Nephron (organoid): ENCODE measurements around the gene TP53TG5.

Experiments
- H3K27ac Mint-ChIP-seq, 3 experiments: 2 replicates each; pipeline ENCODE4 v1.8.0; 2020; ENCODE audit warnings: mixed read lengths in 3 of 3, mild to moderate bottlenecking in 2 of 3, moderate library complexity in 1 of 3
- H3K27me3 Mint-ChIP-seq: 2 replicates; pipeline ENCODE4 v1.8.0; 2021; ENCODE audit warnings: low read depth, mild to moderate bottlenecking, moderate library complexity, mixed read lengths
- H3K36me3 Mint-ChIP-seq: 2 replicates; pipeline ENCODE4 v1.8.0; 2020; ENCODE audit warnings: low read depth, mixed read lengths
- H3K4me1 Mint-ChIP-seq: 2 replicates; pipeline ENCODE4 v1.8.0; 2020; ENCODE audit warnings: mixed read lengths
- H3K4me3 Mint-ChIP-seq, 3 experiments: 2 replicates each; pipeline ENCODE4 v1.8.0; 2020; ENCODE audit warnings: mild to moderate bottlenecking in 3 of 3, mixed read lengths in 3 of 3, moderate library complexity in 2 of 3
- H3K9me3 Mint-ChIP-seq: 2 replicates; pipeline ENCODE4 v1.8.0; 2020; ENCODE audit warnings: mixed read lengths
- TF ChIP-seq, protein P1 (sequence below), 3 experiments: fragments of 200-600 bp; sonication (generic); IDR thresholded peaks; one replicate each; pipeline ENCODE4 v1.5.0; 2021; ENCODE audit warnings: antibody characterized with exemption in 3 of 3; ENCODE audit not compliant: unreplicated experiment in 3 of 3

The TP53TG5 gene

DNA sequence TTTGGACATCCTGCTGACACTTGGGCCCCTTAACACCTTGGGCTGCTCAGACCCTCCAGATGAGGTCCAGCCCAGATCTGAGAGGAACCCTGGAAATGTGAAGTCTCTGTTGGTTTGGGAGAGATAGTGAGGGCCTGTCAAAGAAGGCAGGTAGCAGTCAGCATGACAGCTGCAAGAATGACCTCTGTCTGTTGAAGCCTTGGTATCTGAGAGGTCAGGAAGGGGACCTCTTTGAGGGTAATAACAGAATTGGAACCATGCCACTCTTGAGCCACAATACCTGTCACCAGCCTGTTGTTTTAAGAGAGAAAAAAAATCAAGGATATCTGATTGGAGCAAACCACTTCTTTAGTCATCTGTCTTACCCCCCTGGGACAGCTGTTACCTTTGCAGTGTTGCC is 11.0 kb downstream of the TP53TG5 start:
- peaks cover 14% of the 10 kb centered on the region for H3K4me1 Mint-ChIP-seq
- no peak overlapping the region for H3K4me3 Mint-ChIP-seq
- TF ChIP-seq, protein P1, sequence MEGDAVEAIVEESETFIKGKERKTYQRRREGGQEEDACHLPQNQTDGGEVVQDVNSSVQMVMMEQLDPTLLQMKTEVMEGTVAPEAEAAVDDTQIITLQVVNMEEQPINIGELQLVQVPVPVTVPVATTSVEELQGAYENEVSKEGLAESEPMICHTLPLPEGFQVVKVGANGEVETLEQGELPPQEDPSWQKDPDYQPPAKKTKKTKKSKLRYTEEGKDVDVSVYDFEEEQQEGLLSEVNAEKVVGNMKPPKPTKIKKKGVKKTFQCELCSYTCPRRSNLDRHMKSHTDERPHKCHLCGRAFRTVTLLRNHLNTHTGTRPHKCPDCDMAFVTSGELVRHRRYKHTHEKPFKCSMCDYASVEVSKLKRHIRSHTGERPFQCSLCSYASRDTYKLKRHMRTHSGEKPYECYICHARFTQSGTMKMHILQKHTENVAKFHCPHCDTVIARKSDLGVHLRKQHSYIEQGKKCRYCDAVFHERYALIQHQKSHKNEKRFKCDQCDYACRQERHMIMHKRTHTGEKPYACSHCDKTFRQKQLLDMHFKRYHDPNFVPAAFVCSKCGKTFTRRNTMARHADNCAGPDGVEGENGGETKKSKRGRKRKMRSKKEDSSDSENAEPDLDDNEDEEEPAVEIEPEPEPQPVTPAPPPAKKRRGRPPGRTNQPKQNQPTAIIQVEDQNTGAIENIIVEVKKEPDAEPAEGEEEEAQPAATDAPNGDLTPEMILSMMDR (IDR thresholded peaks at IDR 0.05; ENCODE audit: unreplicated experiment in 3 of 3): no peak
- H3K27me3 Mint-ChIP-seq: no peaks in the 10 kb centered on the region
- H3K36me3 Mint-ChIP-seq: peaks cover 33% of the 10 kb centered on the region
- H3K27ac Mint-ChIP-seq: no peak overlapping the region
- H3K9me3 Mint-ChIP-seq: no peaks in the 10 kb centered on the region

DNA sequence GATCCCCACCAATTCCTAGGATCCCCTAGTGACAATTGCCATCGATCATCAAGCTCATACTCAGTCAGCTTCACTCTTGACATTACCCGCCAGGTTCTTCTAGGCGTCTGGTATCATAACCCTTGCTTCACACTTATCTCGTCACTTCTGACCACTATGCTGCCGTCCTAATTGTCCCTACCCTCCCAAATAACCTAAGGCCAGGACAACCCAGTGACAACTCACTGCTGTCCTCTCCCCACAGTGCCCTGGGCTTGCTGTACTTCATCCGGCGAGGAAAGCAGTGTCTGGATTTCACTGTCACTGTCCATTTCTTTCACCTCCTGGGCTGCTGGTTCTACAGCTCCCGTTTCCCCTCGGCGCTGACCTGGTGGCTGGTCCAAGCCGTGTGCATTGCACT is 11.5 kb downstream of the TP53TG5 start:
- TF ChIP-seq, protein P1 (IDR thresholded peaks at IDR 0.05; ENCODE audit: unreplicated experiment in 3 of 3): no peak
- Mint-ChIP-seq H3K27ac (no peak overlapping the region), H3K36me3 (peaks cover 33% of the 10 kb centered on the region), H3K9me3 (no peaks in the 10 kb centered on the region), H3K27me3 (no peaks in the 10 kb centered on the region), H3K4me1 (peaks cover 14% of the 10 kb centered on the region), H3K4me3 (no peak overlapping the region)

DNA sequence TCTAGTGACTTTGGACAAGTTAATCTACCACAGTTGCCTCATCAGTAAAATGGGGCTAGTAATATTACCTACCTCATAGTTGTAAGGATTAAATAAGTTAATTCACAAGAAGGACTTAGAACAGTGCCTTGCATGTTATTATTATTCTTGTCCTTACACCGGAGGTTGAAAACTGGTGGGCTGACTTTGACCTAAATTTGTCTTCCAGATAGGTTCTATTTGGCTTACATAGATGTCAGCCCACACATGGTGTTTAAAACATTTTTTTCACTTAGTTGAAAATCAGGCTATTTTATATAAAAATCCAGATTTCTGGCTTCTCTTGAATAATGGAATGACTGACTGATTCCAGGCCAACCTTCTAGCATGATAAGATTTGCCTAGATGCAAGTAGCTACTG is 11.9 kb downstream of the TP53TG5 start:
- H3K4me1 Mint-ChIP-seq: peaks cover 14% of the 10 kb centered on the region
- no peaks in the 10 kb centered on the region for H3K27me3 Mint-ChIP-seq
- no peak overlapping the region for H3K27ac Mint-ChIP-seq
- H3K9me3 Mint-ChIP-seq: no peaks in the 10 kb centered on the region
- peaks cover 33% of the 10 kb centered on the region for H3K36me3 Mint-ChIP-seq
- H3K4me3 Mint-ChIP-seq: no peak overlapping the region
- TF ChIP-seq, protein P1 (IDR thresholded peaks at IDR 0.05; ENCODE audit: unreplicated experiment in 3 of 3): no peak

DNA sequence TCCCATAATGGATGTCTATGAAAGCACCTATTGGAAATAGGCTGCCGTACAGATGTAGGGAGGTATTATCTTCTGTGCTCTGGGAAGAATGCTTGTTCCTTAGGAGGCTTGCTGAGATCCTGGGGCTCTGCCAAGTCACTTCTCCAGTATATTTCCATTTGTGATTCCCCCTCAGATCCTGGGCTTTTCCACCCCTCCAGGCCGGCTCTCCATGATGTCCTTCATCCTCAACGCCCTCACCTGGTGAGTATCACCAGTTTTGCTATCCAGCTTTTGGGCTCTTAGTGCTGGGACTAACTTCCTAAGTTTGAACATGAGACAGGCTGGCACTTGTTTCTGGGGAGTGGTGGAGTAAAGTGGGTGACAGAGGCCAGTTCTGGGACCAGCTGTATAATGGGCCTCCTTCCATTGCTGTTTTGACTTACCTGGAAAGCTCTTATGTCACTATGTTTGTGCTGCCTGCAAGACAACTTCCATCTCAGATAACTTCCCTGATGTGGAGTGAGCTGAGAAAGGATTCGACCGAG is 12.6 kb downstream of the TP53TG5 start:
- peaks cover 33% of the 10 kb centered on the region for H3K36me3 Mint-ChIP-seq
- TF ChIP-seq, protein P1 (IDR thresholded peaks at IDR 0.05; ENCODE audit: unreplicated experiment in 3 of 3): no peak
- H3K27ac Mint-ChIP-seq: no peak overlapping the region
- peak overlapping the region; percentile 75 to 95 (median 76) for H3K4me3 Mint-ChIP-seq
- H3K4me1 Mint-ChIP-seq: peaks cover 14% of the 10 kb centered on the region
- H3K9me3 Mint-ChIP-seq: no peaks in the 10 kb centered on the region
- H3K27me3 Mint-ChIP-seq: no peaks in the 10 kb centered on the region

DNA sequence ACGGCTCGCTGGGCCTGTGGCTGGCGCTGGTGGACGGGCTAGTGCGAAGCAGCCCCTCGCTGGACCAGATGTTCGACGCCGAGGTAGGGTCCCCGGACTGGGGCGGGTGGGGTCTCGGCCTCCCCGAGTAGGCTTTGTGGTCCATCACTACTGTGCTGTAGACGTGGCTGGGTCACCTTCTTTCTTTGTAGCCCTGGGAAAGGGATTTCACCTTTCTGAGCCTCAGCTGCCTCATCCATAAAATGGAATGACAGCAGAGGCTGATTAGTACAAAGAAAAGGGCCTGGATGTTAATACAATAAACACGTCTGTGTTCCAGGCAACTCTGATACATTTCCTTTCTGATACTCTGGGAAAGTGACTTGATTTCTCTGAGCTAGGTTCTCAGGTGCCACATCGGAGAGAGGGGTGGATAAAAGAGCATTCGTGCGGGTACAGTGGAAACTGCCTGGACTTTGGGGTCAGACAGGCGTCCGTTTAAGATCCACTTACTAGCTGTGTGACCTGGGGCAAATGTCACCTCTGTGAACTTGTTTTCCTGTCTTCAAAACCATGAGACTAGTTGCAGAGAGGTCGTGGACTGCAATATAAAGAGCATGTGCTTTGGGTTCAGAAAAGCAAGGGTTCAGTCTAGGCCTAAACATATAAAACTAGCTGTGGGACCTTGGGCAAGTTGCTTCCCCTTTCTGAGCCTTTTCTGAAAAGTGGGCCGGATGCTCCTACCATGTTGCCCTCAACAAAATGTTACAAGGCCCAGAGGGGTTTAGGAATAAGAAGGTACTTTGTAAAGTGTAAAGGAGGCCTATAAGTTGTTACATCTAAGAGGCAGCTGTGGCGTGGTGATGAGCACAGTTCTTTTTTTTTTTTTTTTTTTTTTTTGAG is 14.3 kb downstream of the TP53TG5 start:
- no peaks in the 10 kb centered on the region for H3K9me3 Mint-ChIP-seq
- H3K36me3 Mint-ChIP-seq: peaks cover 28% of the 10 kb centered on the region
- no peaks in the 10 kb centered on the region for H3K27me3 Mint-ChIP-seq
- TF ChIP-seq, protein P1 (IDR thresholded peaks at IDR 0.05; ENCODE audit: unreplicated experiment in 3 of 3): no peak
- H3K4me1 Mint-ChIP-seq: peaks cover 18% of the 10 kb centered on the region
- peak overlapping the region; percentile 88 to 99 (median 89) for H3K27ac Mint-ChIP-seq
- H3K4me3 Mint-ChIP-seq: peak overlapping the region; percentile 92 to 95 (median 92)
